HepG2 (cell line): ENCODE measurements around the gene MEF2D. TPM values are rescaled to one million over a fixed set of nuclear protein-coding genes. Genes with fewer than 3 reads are reported as not detected.
A peak's percentile ranks its signal among the peaks of the same experiment; 100 is the strongest.

Experiments used
- ATAC-seq: fragments of 200-7000 bp; cut with Tn5 transposase; 3 replicates; pipeline ENCODE4 v1.9.1; 2020; ENCODE audit warnings: mild to moderate bottlenecking, moderate library complexity
- BruUV-seq: library from RNA; stranded (reverse); fragments of 400-500 nt; replicated peaks from 2 replicates; lab custom pipeline; 2021; lab: Mats Ljungman, UMichigan
- CTCF ChIA-PET: fragments of 300-600 bp; formaldehyde crosslinking; extraction: SDS; loops from one replicate; lab custom pipeline; 2021; ENCODE audit warnings: low total read pairs, inconsistent platforms, low intra/inter-chr PET ratio; lab: Yijun Ruan, JAX
- POLR2A ChIA-PET: fragments of 350-600 bp; sonication (Branson Sonifier 250); formaldehyde crosslinking; loops from one replicate; lab custom pipeline; 2020; ENCODE audit warnings: antibody characterized with exemption, inconsistent platforms; lab: Yijun Ruan, JAX
- DNase-seq: peaks from one replicate; pipeline ENCODE4 v3.0.0-alpha.2; 2015; ENCODE audit warnings: low spot score
- FAIRE-seq: peaks from 3 replicates; lab custom pipeline; 2011; peaks lifted over from hg19 to GRCh38; lab: Jason Lieb, UNC
- H2AFZ ChIP-seq: one replicate; pipeline ENCODE4 v1.6.1; 2011; ENCODE audit warnings: low read length, inconsistent platforms
- H3K27ac ChIP-seq: fragments of 300-600 bp; 3 replicates; pipeline ENCODE4 v1.8.0; 2011; ENCODE audit warnings: mixed run types, mild to moderate bottlenecking, mixed read lengths, low read length, inconsistent platforms; ENCODE audit not compliant: insufficient read depth; ENCODE audit errors: extremely low read length
- H3K27me3 ChIP-seq, 2 experiments: fragments of 200-600 bp in 1 of 2; 2 replicates in 1 of 2; 3 replicates in 1 of 2; pipeline versions ENCODE4 v1.6.0 to v1.8.0; 2011; ENCODE audit warnings: low read length in 2 of 2, mild to moderate bottlenecking in 2 of 2, moderate library complexity in 2 of 2, inconsistent platforms in 1 of 2; ENCODE audit not compliant: insufficient read depth in 2 of 2, control insufficient read depth in 1 of 2
- H3K36me3 ChIP-seq, 2 experiments: fragments of 200-600 bp in 1 of 2; replicated peaks in 1 of 2; 2 replicates in 1 of 2; 3 replicates in 1 of 2; pipeline versions ENCODE4 v1.5.1 to v1.8.0; 2011; ENCODE audit warnings: low read length in 2 of 2, inconsistent platforms in 1 of 2; ENCODE audit not compliant: insufficient read depth in 2 of 2, control insufficient read depth in 1 of 2
- H3K4me1 ChIP-seq: 2 replicates; pipeline ENCODE4 v1.5.1; 2012; ENCODE audit warnings: low read length, inconsistent platforms; ENCODE audit not compliant: insufficient read depth
- H3K4me2 ChIP-seq: 2 replicates; pipeline ENCODE4 v1.6.0; 2011; ENCODE audit warnings: low read depth, low read length, inconsistent platforms
- H3K4me3 ChIP-seq, 3 experiments: fragments of 200-600 bp in 1 of 3; sonication (generic), shearing (Covaris generic) in 1 of 3; replicated peaks in 1 of 3; 2 replicates each; pipeline ENCODE4 v1.5.1; 2011 to 2016; ENCODE audit warnings: low read length in 3 of 3, inconsistent platforms in 2 of 3, low read depth in 2 of 3, mild to moderate bottlenecking in 2 of 3, control low read depth in 1 of 3, mixed read lengths in 1 of 3; ENCODE audit not compliant: insufficient read depth in 1 of 3
- H3K79me2 ChIP-seq: one replicate; pipeline ENCODE4 v1.6.1; 2011; ENCODE audit warnings: low read length, inconsistent platforms; ENCODE audit not compliant: insufficient read depth
- H3K9ac ChIP-seq: 2 replicates; pipeline ENCODE4 v1.6.0; 2011; ENCODE audit warnings: mild to moderate bottlenecking, low read depth, low read length, inconsistent platforms; ENCODE audit not compliant: insufficient read depth
- H3K9me3 ChIP-seq: 2 replicates; pipeline ENCODE4 v1.5.1; 2012; ENCODE audit warnings: mild to moderate bottlenecking, low read length
- H4K20me1 ChIP-seq: 2 replicates; pipeline ENCODE4 v1.6.0; 2011; ENCODE audit warnings: inconsistent platforms, mild to moderate bottlenecking, low read length, moderate library complexity; ENCODE audit not compliant: insufficient read depth
- CBFB ChIP-seq: sonication (generic); formaldehyde crosslinking; IDR thresholded peaks from 2 replicates; pipeline ENCODE4 v1.4.0; 2020; ENCODE audit warnings: missing genetic modification reagents
- JUNB ChIP-seq: sonication (generic); formaldehyde crosslinking; IDR thresholded peaks from 2 replicates; pipeline ENCODE4 v1.8.0; 2022; ENCODE audit warnings: missing genetic modification reagents, mild to moderate bottlenecking, borderline replicate concordance
- STAG1 ChIP-seq: sonication (generic); formaldehyde crosslinking; IDR thresholded peaks from 2 replicates; pipeline ENCODE4 v1.4.0; 2020; ENCODE audit warnings: missing genetic modification reagents
- ZNF558 ChIP-seq: sonication (generic); formaldehyde crosslinking; IDR thresholded peaks from 2 replicates; pipeline ENCODE4 v1.9.0; 2022; ENCODE audit warnings: mild to moderate bottlenecking, missing genetic modification reagents, borderline replicate concordance
- ZZZ3 ChIP-seq: sonication (generic); formaldehyde crosslinking; IDR thresholded peaks from 2 replicates; pipeline ENCODE4 v1.4.0; 2020; ENCODE audit warnings: missing genetic modification reagents, mild to moderate bottlenecking, borderline replicate concordance
- WGBS: methylation state at CpG from one replicate; pipeline ENCODE4 v1.1.6; 2017; ENCODE audit warnings: low lambda C conversion rate; 5-methylcytosine and 5-hydroxymethylcytosine counted together
- in situ Hi-C: cut with HindIII; loops from 2 replicates; pipeline ENCODE4 v1.10.0; 2017; ENCODE audit warnings: low pct_unique_long_range_greater_than_20kb; ENCODE audit not compliant: extremely low pct_ligation_motif_present
- intact Hi-C: fragments of 100-400 bp; cut with micrococcal nuclease; formaldehyde crosslinking; loops from one replicate; pipeline ENCODE4 v1.10.0; 2022; ENCODE audit not compliant: unreplicated experiment
- polyA plus RNA-seq, 8 experiments: library from polyadenylated mRNA; depleted of rRNA in 3 of 8; stranded (reverse) in 7 of 8; unstranded in 1 of 8; fragments of >200 nt; fragmentation: Illumina TruSeq in 4 of 8; extraction: Trizol in 4 of 8; gene quantifications; 2 replicates each; pipeline versions ENCODE4 v1.2.1 to v1.2.3, GENCODE V29; 2011 to 2016; ENCODE audit warnings: low read depth in 4 of 8, missing spikeins in 1 of 8, mixed read lengths in 1 of 8; ENCODE audit not compliant: insufficient read depth in 1 of 8
- total RNA-seq, 5 experiments: library from RNA; depleted of rRNA; stranded (reverse); fragments of >200 nt; fragmentation: Illumina TruSeq; extraction: Trizol; gene quantifications; 2 replicates each; pipeline ENCODE4 v1.2.3, GENCODE V29; 2016; ENCODE audit warnings: low read depth in 1 of 5
- TF ChIP-seq, protein P1 (sequence below): sonication (generic); formaldehyde crosslinking; IDR thresholded peaks from 2 replicates; pipeline ENCODE4 v1.5.0; 2020; ENCODE audit warnings: mild to moderate bottlenecking, missing genetic modification reagents, moderate library complexity
- TF ChIP-seq, protein P2 (sequence below): sonication (generic); formaldehyde crosslinking; conservative IDR thresholded peaks from 2 replicates; pipeline ENCODE4 v1.4.0; 2020; ENCODE audit warnings: missing genetic modification reagents
- TF ChIP-seq, protein P3 (sequence below): IDR thresholded peaks from 2 replicates; pipeline ENCODE4 v1.6.1; 2016; ENCODE audit warnings: missing biosample characterization, missing genetic modification reagents, low read depth
- TF ChIP-seq, protein P4 (sequence below): sonication (generic); formaldehyde crosslinking; IDR thresholded peaks from 2 replicates; pipeline ENCODE4 v1.5.0; 2020; ENCODE audit warnings: missing genetic modification reagents, mild to moderate bottlenecking, borderline replicate concordance
- TF ChIP-seq, protein P5 (sequence below): sonication (generic); formaldehyde crosslinking; IDR thresholded peaks from 2 replicates; pipeline ENCODE4 v1.8.0; 2022; ENCODE audit warnings: mild to moderate bottlenecking, missing genetic modification reagents; ENCODE audit not compliant: insufficient replicate concordance

MEF2D gene
- total and polyA plus RNA-seq, 2 of the 13 experiments (the other 11 are each of a cell fraction or from before 2014, with no cell fraction given) = 1.6 to 3.9 TPM

DNA sequence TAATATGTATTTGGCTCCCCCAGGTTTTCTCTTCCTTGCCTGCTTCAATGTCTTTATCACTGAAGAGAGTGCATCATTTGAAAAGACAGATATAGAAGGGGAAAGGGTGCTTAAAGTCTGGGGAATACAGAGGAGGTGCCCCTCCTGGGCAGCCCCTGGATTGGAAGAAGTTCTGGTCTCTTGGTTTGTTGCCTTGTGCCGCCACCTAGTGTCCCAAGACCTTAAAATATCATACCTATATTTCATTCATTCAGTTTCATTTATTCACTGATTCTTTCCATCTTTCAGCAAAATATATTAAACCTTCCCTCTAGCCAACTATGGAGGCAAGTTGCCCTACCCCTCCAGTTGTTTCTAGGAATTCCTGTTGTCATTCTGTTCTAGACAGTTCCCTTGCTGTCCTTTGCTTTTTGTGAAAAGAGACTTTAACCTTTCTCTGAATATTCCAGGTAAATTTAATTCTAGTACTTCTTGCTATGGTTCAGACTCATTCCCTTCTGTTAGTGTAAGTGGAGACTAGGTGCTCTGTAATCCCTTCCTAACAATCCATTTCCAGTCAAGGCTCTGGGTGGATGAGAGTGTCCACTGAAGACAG is 56.1 kb downstream of the MEF2D start (continued):
- TF ChIP-seq, protein P1, sequence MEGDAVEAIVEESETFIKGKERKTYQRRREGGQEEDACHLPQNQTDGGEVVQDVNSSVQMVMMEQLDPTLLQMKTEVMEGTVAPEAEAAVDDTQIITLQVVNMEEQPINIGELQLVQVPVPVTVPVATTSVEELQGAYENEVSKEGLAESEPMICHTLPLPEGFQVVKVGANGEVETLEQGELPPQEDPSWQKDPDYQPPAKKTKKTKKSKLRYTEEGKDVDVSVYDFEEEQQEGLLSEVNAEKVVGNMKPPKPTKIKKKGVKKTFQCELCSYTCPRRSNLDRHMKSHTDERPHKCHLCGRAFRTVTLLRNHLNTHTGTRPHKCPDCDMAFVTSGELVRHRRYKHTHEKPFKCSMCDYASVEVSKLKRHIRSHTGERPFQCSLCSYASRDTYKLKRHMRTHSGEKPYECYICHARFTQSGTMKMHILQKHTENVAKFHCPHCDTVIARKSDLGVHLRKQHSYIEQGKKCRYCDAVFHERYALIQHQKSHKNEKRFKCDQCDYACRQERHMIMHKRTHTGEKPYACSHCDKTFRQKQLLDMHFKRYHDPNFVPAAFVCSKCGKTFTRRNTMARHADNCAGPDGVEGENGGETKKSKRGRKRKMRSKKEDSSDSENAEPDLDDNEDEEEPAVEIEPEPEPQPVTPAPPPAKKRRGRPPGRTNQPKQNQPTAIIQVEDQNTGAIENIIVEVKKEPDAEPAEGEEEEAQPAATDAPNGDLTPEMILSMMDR (CRISPR knock-in tag) = peak; percentile 73
- no peak for TF ChIP-seq ZZZ3 (CRISPR knock-in tag)
- peak; percentile 75 for TF ChIP-seq STAG1 (CRISPR knock-in tag)
- TF ChIP-seq, all 625 proteins: peak for 6

DNA sequence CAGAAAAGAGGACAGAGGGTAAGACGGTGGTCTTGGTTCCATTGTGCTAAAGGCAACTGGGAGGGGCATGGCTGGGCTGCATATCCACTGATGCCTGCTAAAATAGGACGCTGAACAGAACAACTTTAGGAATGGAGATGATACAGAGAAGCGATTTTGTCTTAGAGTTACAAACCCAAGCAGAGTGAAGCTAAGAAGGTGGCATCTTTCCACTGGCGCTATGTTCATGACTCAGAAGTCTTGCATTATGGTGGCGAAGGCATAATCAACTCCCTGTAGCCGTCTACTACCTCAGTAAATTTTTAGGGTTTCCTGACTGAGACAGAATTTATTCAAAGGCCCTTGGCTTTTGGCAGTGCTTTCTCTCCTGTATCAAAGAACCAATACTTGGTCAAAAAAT is 57.3 kb downstream of the MEF2D start:
- Histone ChIP-seq H3K27ac (no peak overlapping the region), H4K20me1 (no peaks in the 10 kb centered on the region; the same call in 1 of the 2 replicates), H3K36me3 (no peaks in the 10 kb centered on the region), H3K79me2 (no peaks in the 10 kb centered on the region), H3K27me3 (peaks cover 8 to 50% of the 10 kb centered on the region in 2 experiments; a peak in 4 of 5 replicates), H3K4me3 (no peak overlapping the region), H3K9ac (no peak overlapping the region), H3K4me1 (no peaks in the 10 kb centered on the region), H2AFZ (no peak overlapping the region), H3K4me2 (no peak overlapping the region), H3K9me3 (no peaks in the 10 kb centered on the region)
- in situ Hi-C loops (loop anchor here (10.0 kb wide), 1 partner anchor 88 kb away; no protein-coding TSS in a partner anchor), intact Hi-C loops (no loop called here)
- FAIRE-seq (no peak), ATAC-seq (no peak), DNase-seq (no peak)
- 44% methylated on average over 6 of the region's 6 CpGs for WGBS
- ChIA-PET CTCF (interaction anchor here (1.6 to 3.9 kb wide), 2 partner anchors 55 to 59 kb away, joined by 9 to 76 read pairs; no protein-coding TSS in a partner anchor), POLR2A (interaction anchor here (1.6 kb wide), 1 partner anchor 57 kb away, joined by 5 read pairs; no protein-coding TSS in a partner anchor)
- no TSS peak for BruUV-seq
- TF ChIP-seq, protein P2, sequence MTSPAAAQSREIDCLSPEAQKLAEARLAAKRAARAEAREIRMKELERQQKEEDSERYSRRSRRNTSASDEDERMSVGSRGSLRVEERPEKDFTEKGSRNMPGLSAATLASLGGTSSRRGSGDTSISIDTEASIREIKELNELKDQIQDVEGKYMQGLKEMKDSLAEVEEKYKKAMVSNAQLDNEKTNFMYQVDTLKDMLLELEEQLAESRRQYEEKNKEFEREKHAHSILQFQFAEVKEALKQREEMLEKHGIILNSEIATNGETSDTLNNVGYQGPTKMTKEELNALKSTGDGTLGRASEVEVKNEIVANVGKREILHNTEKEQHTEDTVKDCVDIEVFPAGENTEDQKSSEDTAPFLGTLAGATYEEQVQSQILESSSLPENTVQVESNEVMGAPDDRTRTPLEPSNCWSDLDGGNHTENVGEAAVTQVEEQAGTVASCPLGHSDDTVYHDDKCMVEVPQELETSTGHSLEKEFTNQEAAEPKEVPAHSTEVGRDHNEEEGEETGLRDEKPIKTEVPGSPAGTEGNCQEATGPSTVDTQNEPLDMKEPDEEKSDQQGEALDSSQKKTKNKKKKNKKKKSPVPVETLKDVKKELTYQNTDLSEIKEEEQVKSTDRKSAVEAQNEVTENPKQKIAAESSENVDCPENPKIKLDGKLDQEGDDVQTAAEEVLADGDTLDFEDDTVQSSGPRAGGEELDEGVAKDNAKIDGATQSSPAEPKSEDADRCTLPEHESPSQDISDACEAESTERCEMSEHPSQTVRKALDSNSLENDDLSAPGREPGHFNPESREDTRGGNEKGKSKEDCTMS (CRISPR knock-in tag) = no peak
- no peak for TF ChIP-seq JUNB (CRISPR knock-in tag)
- no peak for TF ChIP-seq CBFB (CRISPR knock-in tag)
- TF ChIP-seq, protein P3, sequence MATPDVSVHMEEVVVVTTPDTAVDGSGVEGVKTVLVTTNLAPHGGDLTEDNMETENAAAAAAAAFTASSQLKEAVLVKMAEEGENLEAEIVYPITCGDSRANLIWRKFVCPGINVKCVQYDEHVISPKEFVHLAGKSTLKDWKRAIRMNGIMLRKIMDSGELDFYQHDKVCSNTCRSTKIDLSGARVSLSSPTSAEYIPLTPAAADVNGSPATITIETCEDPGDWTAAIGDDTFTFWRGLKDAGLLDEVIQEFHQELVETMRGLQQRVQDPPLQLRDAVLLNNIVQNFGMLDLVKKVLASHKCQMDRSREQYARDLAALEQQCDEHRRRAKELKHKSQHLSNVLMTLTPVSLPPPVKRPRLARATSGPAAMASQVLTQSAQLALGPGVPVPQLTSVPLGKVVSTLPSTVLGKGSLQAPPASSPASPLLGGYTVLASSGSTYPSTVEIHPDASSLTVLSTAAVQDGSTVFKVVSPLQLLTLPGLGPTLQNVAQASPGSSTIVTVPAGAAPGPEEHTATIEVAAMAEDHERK = no peak
- TF ChIP-seq ZNF558 (CRISPR knock-in tag) = no peak
- TF ChIP-seq, protein P4, sequence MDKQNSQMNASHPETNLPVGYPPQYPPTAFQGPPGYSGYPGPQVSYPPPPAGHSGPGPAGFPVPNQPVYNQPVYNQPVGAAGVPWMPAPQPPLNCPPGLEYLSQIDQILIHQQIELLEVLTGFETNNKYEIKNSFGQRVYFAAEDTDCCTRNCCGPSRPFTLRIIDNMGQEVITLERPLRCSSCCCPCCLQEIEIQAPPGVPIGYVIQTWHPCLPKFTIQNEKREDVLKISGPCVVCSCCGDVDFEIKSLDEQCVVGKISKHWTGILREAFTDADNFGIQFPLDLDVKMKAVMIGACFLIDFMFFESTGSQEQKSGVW = no peak
- TF ChIP-seq, protein P5, sequence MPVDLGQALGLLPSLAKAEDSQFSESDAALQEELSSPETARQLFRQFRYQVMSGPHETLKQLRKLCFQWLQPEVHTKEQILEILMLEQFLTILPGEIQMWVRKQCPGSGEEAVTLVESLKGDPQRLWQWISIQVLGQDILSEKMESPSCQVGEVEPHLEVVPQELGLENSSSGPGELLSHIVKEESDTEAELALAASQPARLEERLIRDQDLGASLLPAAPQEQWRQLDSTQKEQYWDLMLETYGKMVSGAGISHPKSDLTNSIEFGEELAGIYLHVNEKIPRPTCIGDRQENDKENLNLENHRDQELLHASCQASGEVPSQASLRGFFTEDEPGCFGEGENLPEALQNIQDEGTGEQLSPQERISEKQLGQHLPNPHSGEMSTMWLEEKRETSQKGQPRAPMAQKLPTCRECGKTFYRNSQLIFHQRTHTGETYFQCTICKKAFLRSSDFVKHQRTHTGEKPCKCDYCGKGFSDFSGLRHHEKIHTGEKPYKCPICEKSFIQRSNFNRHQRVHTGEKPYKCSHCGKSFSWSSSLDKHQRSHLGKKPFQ (CRISPR knock-in tag) = no peak
